Esophagus (tissue), 2 donors: Measurements from ENCODE around the gene HSD17B4. TPM values are rescaled to one million over a fixed set of nuclear protein-coding genes. Genes with fewer than 3 reads are reported as not detected.
"Not testable (repeated sequence)": the region's sequence is repeated elsewhere in the genome, so short reads cannot be mapped to it uniquely, and the experiment has no call there.

Experiments
- H3K27ac ChIP-seq, 2 donors: one replicate each; pipeline ENCODE4 v1.5.1; 2013; ENCODE audit warnings: low read depth in 2 of 2, mild to moderate bottlenecking in 2 of 2, inconsistent platforms in 1 of 2, low read length in 1 of 2, moderate library complexity in 1 of 2
- H3K27me3 ChIP-seq, 2 donors: one replicate each; pipeline ENCODE4 v1.6.1; 2013; ENCODE audit warnings: low read length in 2 of 2, control low read depth in 1 of 2, mild to moderate bottlenecking in 1 of 2; ENCODE audit not compliant: insufficient read depth in 2 of 2, control insufficient read depth in 1 of 2
- H3K36me3 ChIP-seq, 2 donors: one replicate each; pipeline ENCODE4 v1.6.1; 2013; ENCODE audit warnings: low read length in 1 of 2; ENCODE audit not compliant: control insufficient read depth in 2 of 2, insufficient read depth in 2 of 2
- H3K4me1 ChIP-seq, 2 donors: one replicate each; pipeline ENCODE4 v1.6.1; 2013; ENCODE audit warnings: low read length in 1 of 2; ENCODE audit not compliant: control insufficient read depth in 2 of 2, insufficient read depth in 2 of 2
- H3K4me3 ChIP-seq, 2 donors: one replicate each; pipeline ENCODE4 v1.5.1; 2013; ENCODE audit warnings: low read length in 2 of 2, mild to moderate bottlenecking in 2 of 2, low read depth in 1 of 2, moderate library complexity in 1 of 2
- H3K9me3 ChIP-seq, 2 donors: one replicate each; pipeline ENCODE4 v1.6.1; 2013; ENCODE audit warnings: mild to moderate bottlenecking in 2 of 2, low read depth in 1 of 2, low read length in 1 of 2, moderate library complexity in 1 of 2; ENCODE audit not compliant: control insufficient read depth in 2 of 2, insufficient read depth in 1 of 2
- WGBS, 2 donors: extraction: QIAGEN DNeasy Blood & Tissue Kit; methylation state at CpG; one replicate each; pipeline ENCODE4 v1.1.7; 2013; 5-methylcytosine and 5-hydroxymethylcytosine counted together
- polyA plus RNA-seq, 2 donors: library from polyadenylated mRNA; stranded (reverse); fragments of 200-250 nt; gene quantifications; one replicate each; pipeline ENCODE4 v1.2.3, GENCODE V29; 2013
- donor health status: healthy with polysubstance abuse.
- donor health status: Bipolar disorder and iron deficiency.

Gene HSD17B4
- polyA plus RNA-seq, 2 donors: 136 to 190 TPM

DNA sequence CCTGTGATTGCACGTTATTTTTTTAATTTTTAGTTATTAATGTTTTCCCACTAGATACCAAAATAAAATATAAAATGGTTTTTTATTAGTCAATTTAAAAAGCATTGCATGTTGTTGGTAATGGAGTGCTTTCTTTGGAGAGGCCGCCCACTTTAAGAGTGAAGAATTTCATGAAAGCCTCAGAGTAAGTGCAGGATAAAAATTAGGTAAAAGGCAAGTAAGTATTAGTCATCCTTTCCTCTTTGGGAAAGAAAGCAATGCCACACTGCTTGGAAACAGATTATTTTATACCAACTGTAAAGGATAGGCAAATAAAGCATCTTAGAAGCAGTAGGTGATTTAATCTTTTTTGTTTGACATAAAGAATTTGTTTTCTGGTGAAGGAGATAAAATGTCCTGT is 62.9 kb downstream of the HSD17B4 start:
- Histone ChIP-seq H3K27me3 (no peaks in the 10 kb centered on the region), H3K4me1 (no peaks in the 10 kb centered on the region), H3K27ac (no peak overlapping the region), H3K4me3 (no peak overlapping the region), H3K9me3 (no peaks in the 10 kb centered on the region), H3K36me3 (peaks cover 2 to 10% of the 10 kb centered on the region in 2 donors)
- 95 to 97% methylated on average over 2 of the region's 2 CpGs for WGBS, 2 donors

GRCh38 chr5:119517115-119517514 is 64.8 kb downstream of the HSD17B4 start:
- not testable (repeated sequence) for H3K4me3 ChIP-seq, H3K27ac ChIP-seq, H3K9me3 ChIP-seq, H3K4me1 ChIP-seq, H3K36me3 ChIP-seq, H3K27me3 ChIP-seq
- 96 to 98% methylated on average over 30 of the region's 30 CpGs for WGBS, 2 donors

DNA sequence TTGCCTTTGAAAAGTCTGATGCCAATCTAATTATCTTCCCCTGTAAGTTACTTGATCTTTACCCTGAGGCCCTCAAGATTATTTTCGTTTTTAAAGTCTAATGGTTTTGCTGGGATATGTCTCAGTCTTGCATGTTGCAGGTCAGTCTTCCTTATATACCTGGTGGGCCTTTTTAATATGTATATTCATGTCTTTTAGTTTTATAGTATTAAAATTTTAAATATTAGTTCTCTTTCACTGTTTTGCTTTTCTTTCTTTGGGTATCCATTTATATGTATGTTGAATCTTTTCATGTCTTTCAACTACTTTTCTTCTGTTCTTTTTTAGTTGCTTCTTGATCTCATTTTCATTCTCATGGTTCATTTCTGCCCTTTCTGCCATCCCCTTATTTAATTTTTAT is 68.9 kb downstream of the HSD17B4 start:
- H3K4me1 ChIP-seq: no peaks in the 10 kb centered on the region
- no peak overlapping the region for H3K4me3 ChIP-seq
- no peaks in the 10 kb centered on the region for H3K27me3 ChIP-seq
- H3K36me3 ChIP-seq: peaks cover 2 to 3% of the 10 kb centered on the region in 2 donors
- 72 to 82% methylated on average over 1 of the region's 1 CpG for WGBS, 2 donors
- H3K9me3 ChIP-seq: no peaks in the 10 kb centered on the region
- no peak overlapping the region for H3K27ac ChIP-seq

DNA sequence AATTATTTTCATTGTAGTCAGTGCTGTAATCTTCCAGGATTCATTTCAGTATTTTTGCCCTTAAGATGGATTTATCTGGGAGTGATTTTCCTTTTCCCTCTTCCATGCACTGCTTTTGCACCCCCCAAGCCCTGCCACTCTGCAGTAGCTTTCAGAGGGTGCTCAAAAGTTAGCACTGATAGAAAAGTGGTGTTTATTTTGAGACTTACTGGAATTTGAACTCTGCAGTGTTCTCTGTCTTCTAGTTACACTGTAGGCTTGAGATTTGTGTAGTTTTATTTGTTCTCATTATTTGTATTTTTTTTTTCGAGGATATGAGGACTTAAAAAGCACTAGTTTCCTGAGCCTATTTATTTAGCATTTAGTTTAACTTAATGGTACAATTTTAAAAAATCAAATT is 70.5 kb downstream of the HSD17B4 start:
- no peaks in the 10 kb centered on the region for H3K36me3 ChIP-seq
- WGBS, 2 donors: 82 to 89% methylated on average over 1 of the region's 1 CpG
- H3K4me3 ChIP-seq: no peak overlapping the region

DNA sequence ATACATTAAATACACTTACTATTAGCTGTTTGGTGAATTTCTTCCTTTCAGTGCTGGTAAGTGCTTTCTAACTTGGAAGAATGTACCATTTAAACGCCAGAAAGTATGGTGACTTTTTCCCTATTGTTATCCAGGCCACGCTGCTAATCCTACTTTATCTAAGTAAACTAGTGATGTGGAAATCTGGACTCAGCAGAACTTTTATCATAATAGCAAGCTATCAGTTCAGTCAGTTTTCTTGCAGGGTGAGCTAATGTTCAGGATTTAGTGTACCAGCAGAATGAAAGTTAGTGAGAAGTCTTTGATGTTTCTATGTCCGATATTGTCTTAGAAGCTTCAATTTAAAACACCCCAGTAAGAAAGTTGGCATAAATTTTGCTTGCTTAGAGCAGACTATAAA is 72.2 kb downstream of the HSD17B4 start:
- no peaks in the 10 kb centered on the region for H3K4me1 ChIP-seq
- H3K27ac ChIP-seq: no peak overlapping the region
- H3K4me3 ChIP-seq: no peak overlapping the region
- H3K27me3 ChIP-seq: no peaks in the 10 kb centered on the region
- H3K9me3 ChIP-seq: no peaks in the 10 kb centered on the region
- 42 to 50% methylated on average over 3 of the region's 3 CpGs for WGBS, 2 donors
- H3K36me3 ChIP-seq: no peaks in the 10 kb centered on the region

More for the DNA sequence above, 70.5 kb downstream of the HSD17B4 start:
- Histone ChIP-seq H3K4me1 (no peaks in the 10 kb centered on the region), H3K27me3 (no peaks in the 10 kb centered on the region), H3K27ac (no peak overlapping the region), H3K9me3 (no peaks in the 10 kb centered on the region)

GRCh38 chr5:119527351-119527750 is 75.1 kb downstream of the HSD17B4 start:
- 48 to 79% methylated on average over 1 of the region's 1 CpG for WGBS, 2 donors
- H3K4me1 ChIP-seq: no peaks in the 10 kb centered on the region
- H3K36me3 ChIP-seq: peaks cover 0 to 3% of the 10 kb centered on the region in 2 donors
- no peak overlapping the region for H3K27ac ChIP-seq
- no peaks in the 10 kb centered on the region for H3K9me3 ChIP-seq
- H3K27me3 ChIP-seq: no peaks in the 10 kb centered on the region
- no peak overlapping the region for H3K4me3 ChIP-seq

GRCh38 chr5:119529811-119530210 is 77.5 kb downstream of the HSD17B4 start:
- 82 to 86% methylated on average over 2 of the region's 2 CpGs for WGBS, 2 donors
- peaks cover 0 to 5% of the 10 kb centered on the region in 2 donors for H3K36me3 ChIP-seq
- no peaks in the 10 kb centered on the region for H3K27me3 ChIP-seq

DNA sequence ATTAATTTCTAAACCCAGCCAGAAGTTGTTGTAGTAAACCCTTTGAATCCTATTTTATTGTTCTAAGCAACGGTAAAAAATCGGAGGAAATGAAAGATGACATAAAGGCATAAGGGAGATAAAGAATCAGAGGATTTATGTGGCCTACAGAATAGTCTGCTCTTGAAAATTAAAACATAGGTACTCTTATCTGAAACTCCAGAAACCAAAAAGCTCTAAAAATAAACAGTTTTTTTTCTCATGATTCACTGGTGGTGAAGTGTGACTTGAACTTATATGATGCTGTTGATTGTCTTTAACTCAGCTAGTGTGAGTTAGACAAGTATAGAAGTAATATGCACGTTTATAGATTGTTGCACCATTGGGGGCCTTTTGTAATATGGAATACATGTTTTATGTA is 80.3 kb downstream of the HSD17B4 start:
- Histone ChIP-seq H3K36me3 (peaks cover 0 to 5% of the 10 kb centered on the region in 2 donors), H3K27me3 (no peaks in the 10 kb centered on the region), H3K4me3 (no peak overlapping the region), H3K4me1 (no peaks in the 10 kb centered on the region), H3K9me3 (no peaks in the 10 kb centered on the region), H3K27ac (no peak overlapping the region)
- WGBS, 2 donors: 84 to 88% methylated on average over 3 of the region's 3 CpGs

More at GRCh38 chr5:119529811-119530210, 77.5 kb downstream of the HSD17B4 start:
- Histone ChIP-seq H3K4me1 (no peaks in the 10 kb centered on the region), H3K9me3 (no peaks in the 10 kb centered on the region), H3K27ac (no peak overlapping the region), H3K4me3 (no peak overlapping the region)

DNA sequence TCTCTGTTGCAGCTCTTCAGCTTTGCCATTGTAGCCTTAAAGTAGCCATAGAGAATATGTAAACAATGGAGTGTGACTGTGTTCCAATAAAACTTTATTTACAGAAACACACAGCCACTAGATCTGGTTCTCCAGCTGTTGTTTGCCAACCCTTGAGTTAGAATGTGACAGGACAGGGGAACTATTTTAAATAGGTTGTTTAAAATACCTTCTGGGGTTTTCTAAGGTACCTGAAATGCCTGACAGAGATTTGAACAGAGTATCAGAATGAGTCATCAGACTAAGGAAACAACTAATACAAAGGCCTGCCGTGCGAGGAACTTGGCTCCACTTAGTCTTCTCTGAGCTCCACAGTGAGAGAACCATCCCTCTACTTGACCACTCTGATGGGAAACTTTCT is 85.4 kb downstream of the HSD17B4 start:
- Histone ChIP-seq H3K36me3 (peaks cover 2 to 5% of the 10 kb centered on the region in 2 donors), H3K9me3 (no peaks in the 10 kb centered on the region), H3K4me3 (no peak overlapping the region), H3K27ac (peak overlapping the region in 1 of 2 donors; percentile 42), H3K4me1 (no peaks in the 10 kb centered on the region), H3K27me3 (no peaks in the 10 kb centered on the region)
- 36 to 43% methylated on average over 2 of the region's 2 CpGs for WGBS, 2 donors

DNA sequence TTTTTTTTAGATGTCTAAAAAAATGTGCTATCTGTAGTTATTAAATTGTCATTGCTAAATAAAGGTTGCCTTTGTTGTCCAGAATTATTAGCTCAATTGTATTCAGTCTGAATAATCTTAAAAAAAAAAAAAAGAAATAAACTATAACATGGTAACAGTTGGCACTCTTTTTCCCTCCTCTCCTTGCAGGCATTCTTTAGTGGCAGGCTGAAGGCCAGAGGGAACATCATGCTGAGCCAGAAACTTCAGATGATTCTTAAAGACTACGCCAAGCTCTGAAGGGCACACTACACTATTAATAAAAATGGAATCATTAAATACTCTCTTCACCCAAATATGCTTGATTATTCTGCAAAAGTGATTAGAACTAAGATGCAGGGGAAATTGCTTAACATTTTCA is 89.4 kb downstream of the HSD17B4 start:
- H3K9me3 ChIP-seq: no peaks in the 10 kb centered on the region
- H3K36me3 ChIP-seq: peaks cover 2 to 5% of the 10 kb centered on the region in 2 donors
- H3K27me3 ChIP-seq: no peaks in the 10 kb centered on the region
- H3K4me3 ChIP-seq: no peak overlapping the region
- 81 to 86% methylated on average over 1 of the region's 1 CpG for WGBS, 2 donors
- no peaks in the 10 kb centered on the region for H3K4me1 ChIP-seq
- no peak overlapping the region for H3K27ac ChIP-seq
